Neural progenitor cell (in vitro differentiated cells): Measurements from ENCODE around the gene TATDN2.

ENCODE experiments used
- CTCF ChIP-seq: fragments of 200-600 bp; sonication (generic); IDR thresholded peaks from 2 replicates; pipeline ENCODE4 v1.5.1; 2017; ENCODE audit warnings: antibody characterized with exemption, mild to moderate bottlenecking
- EZH2 ChIP-seq: fragments of 200-600 bp; sonication (generic); IDR thresholded peaks from 2 replicates; pipeline ENCODE4 v1.6.1; 2017; ENCODE audit warnings: antibody characterized with exemption, mild to moderate bottlenecking, moderate library complexity
- EZH2phosphoT487 ChIP-seq: fragments of 200-600 bp; sonication (generic); IDR thresholded peaks from 2 replicates; pipeline ENCODE4 v1.6.1; 2017; ENCODE audit warnings: antibody characterized with exemption

GRCh38 chr3:10286133-10286524 is 37.9 kb downstream of the TATDN2 start:
- TF ChIP-seq CTCF (no peak), EZH2 (no peak), EZH2phosphoT487 (no peak)
